Gastroesophageal sphincter (tissue), 4 donors: ENCODE measurements around the gene ACTR3. TPM values are rescaled to one million over a fixed set of nuclear protein-coding genes. Genes with fewer than 3 reads are reported as not detected.

Source experiments
- ATAC-seq: fragments of 150-250 bp; one replicate; pipeline ENCODE4 v1.9.1; 2016; ENCODE audit warnings: mild to moderate bottlenecking, moderate library complexity
- H3K27ac ChIP-seq, 4 donors: fragments of 200-600 bp; sonication (generic) in 3 of 4; 1 replicate in 3 of 4; 2 replicates in 1 of 4; pipeline ENCODE4 v1.5.1; 2016 to 2019
- H3K27me3 ChIP-seq: fragments of 200-600 bp; sonication (generic); one replicate; pipeline ENCODE4 v1.5.1; 2019
- H3K36me3 ChIP-seq, 2 donors: fragments of 200-600 bp; sonication (generic); one replicate each; pipeline ENCODE4 v1.5.1; 2019; ENCODE audit warnings: control low read depth in 1 of 2
- H3K4me1 ChIP-seq, 3 donors: fragments of 200-600 bp; sonication (generic); 1 replicate in 2 of 3; 2 replicates in 1 of 3; pipeline ENCODE4 v1.5.1; 2016 to 2019; ENCODE audit warnings: control low read depth in 2 of 3
- H3K4me3 ChIP-seq, 2 donors: fragments of 200-600 bp; sonication (generic); one replicate each; pipeline ENCODE4 v1.5.1; 2019; ENCODE audit warnings: mild to moderate bottlenecking in 1 of 2, moderate library complexity in 1 of 2
- H3K9me3 ChIP-seq, 3 donors: fragments of 200-600 bp; sonication (generic); one replicate each; pipeline ENCODE4 v1.5.1; 2017 to 2019; ENCODE audit warnings: control low read depth in 2 of 3
- CTCF ChIP-seq, 4 experiments: fragments of 200-600 bp in 2 of 4; fragments of 450-650 bp in 2 of 4; sonication (generic) in 1 of 4; IDR thresholded peaks; one replicate each; pipeline ENCODE4 v1.5.1; 2017 to 2019; ENCODE audit warnings: antibody characterized with exemption in 4 of 4, mild to moderate bottlenecking in 2 of 4, moderate library complexity in 2 of 4
- EP300 ChIP-seq: sonication (generic); formaldehyde crosslinking; IDR thresholded peaks from one replicate; pipeline ENCODE4 v1.6.1; 2017; ENCODE audit warnings: antibody characterized with exemption, mild to moderate bottlenecking
- POLR2A ChIP-seq, 2 donors: fragments of 450-650 bp; IDR thresholded peaks; one replicate each; pipeline ENCODE4 v1.6.1; 2017; ENCODE audit warnings: antibody characterized with exemption in 2 of 2, mild to moderate bottlenecking in 2 of 2, moderate library complexity in 1 of 2
- POLR2AphosphoS5 ChIP-seq: sonication (generic); formaldehyde crosslinking; IDR thresholded peaks from one replicate; pipeline ENCODE4 v1.6.1; 2017; ENCODE audit warnings: antibody characterized with exemption
- WGBS, 2 donors: methylation state at CpG; one replicate each; pipeline ENCODE4 v1.1.5; 2018; ENCODE audit warnings: low coverage in 1 of 2; 5-methylcytosine and 5-hydroxymethylcytosine counted together
- total RNA-seq, 4 donors: library from RNA; depleted of rRNA; stranded (reverse); fragments of >200 nt; gene quantifications; one replicate each; pipeline ENCODE4 v1.1.0, GENCODE V29; 2016

Gene ACTR3
- total RNA-seq, 4 donors from 2014 or later = 181 to 266 (median 200) TPM

GRCh38 chr2:113899166-113899565 is 9.3 kb downstream of the ACTR3 start:
- H3K27me3 ChIP-seq = no peaks in the 10 kb centered on the region
- no peaks in the 10 kb centered on the region for H3K9me3 ChIP-seq
- no peaks in the 10 kb centered on the region for H3K36me3 ChIP-seq
- no peak overlapping the region for H3K27ac ChIP-seq
- peaks cover 23 to 100% (median 32%) of the 10 kb centered on the region in 3 donors for H3K4me1 ChIP-seq
- ATAC-seq = no peak
- no peak overlapping the region for H3K4me3 ChIP-seq
- no peak for TF ChIP-seq CTCF (IDR thresholded peaks at IDR 0.05)
- no peak for TF ChIP-seq POLR2A (IDR thresholded peaks at IDR 0.05)
- TF ChIP-seq EP300 = no peak
- TF ChIP-seq POLR2AphosphoS5 = no peak

- Histone ChIP-seq H3K9me3 (no peaks in the 10 kb centered on the region), H3K27ac (no peak overlapping the region), H3K27me3 (no peaks in the 10 kb centered on the region), H3K4me1 (peaks cover 11 to 84% (median 22%) of the 10 kb centered on the region in 3 donors), H3K36me3 (no peaks in the 10 kb centered on the region), H3K4me3 (no peak overlapping the region)
- no peak for TF ChIP-seq POLR2AphosphoS5
- TF ChIP-seq CTCF (IDR thresholded peaks at IDR 0.05) = no peak
- TF ChIP-seq POLR2A (IDR thresholded peaks at IDR 0.05) = no peak
- TF ChIP-seq EP300 = no peak
- WGBS, 2 donors = 25 to 74% methylated on average over 2 of the region's 2 CpGs
- no peak for ATAC-seq
These were observed 12.1 kb downstream of the ACTR3 start for GRCh38 chr2:113901943-113902342.

GRCh38 chr2:113905886-113906285 is 16.0 kb downstream of the ACTR3 start:
- TF ChIP-seq POLR2A (IDR thresholded peaks at IDR 0.05) = no peak
- TF ChIP-seq CTCF (IDR thresholded peaks at IDR 0.05) = no peak
- WGBS, 2 donors = 80 to 100% methylated on average over 1 of the region's 1 CpG
- peaks cover 3 to 80% (median 5%) of the 10 kb centered on the region in 3 donors for H3K4me1 ChIP-seq
- H3K4me3 ChIP-seq = no peak overlapping the region
- H3K27ac ChIP-seq = no peak overlapping the region
- H3K27me3 ChIP-seq = no peaks in the 10 kb centered on the region
- no peak for ATAC-seq
- no peaks in the 10 kb centered on the region for H3K36me3 ChIP-seq
- no peaks in the 10 kb centered on the region for H3K9me3 ChIP-seq

- H3K36me3 ChIP-seq = no peaks in the 10 kb centered on the region
- ATAC-seq = no peak
- WGBS, 2 donors = 83 to 100% methylated on average over 1 of the region's 1 CpG
- H3K9me3 ChIP-seq = no peaks in the 10 kb centered on the region
- H3K4me3 ChIP-seq = no peak overlapping the region
- H3K27me3 ChIP-seq = no peaks in the 10 kb centered on the region
- TF ChIP-seq POLR2AphosphoS5 (no peak), POLR2A (IDR thresholded peaks at IDR 0.05) (no peak), EP300 (no peak), CTCF (IDR thresholded peaks at IDR 0.05) (no peak)
- H3K4me1 ChIP-seq = peaks cover 0 to 80% (median 5%) of the 10 kb centered on the region in 3 donors
- no peak overlapping the region for H3K27ac ChIP-seq
These were observed 16.8 kb downstream of the ACTR3 start for GRCh38 chr2:113906647-113907046.

GRCh38 chr2:113907297-113907696 is 17.4 kb downstream of the ACTR3 start:
- Histone ChIP-seq H3K4me1 (peaks cover 0 to 80% (median 5%) of the 10 kb centered on the region in 3 donors), H3K27ac (no peak overlapping the region), H3K27me3 (no peaks in the 10 kb centered on the region), H3K9me3 (no peaks in the 10 kb centered on the region), H3K4me3 (no peak overlapping the region), H3K36me3 (no peaks in the 10 kb centered on the region)
- 55% methylated on average over 2 of the region's 2 CpGs; no CpG with 5 or more reads in 1 of the 2 donors for WGBS, 2 donors
- no peak for ATAC-seq
- no peak for TF ChIP-seq POLR2AphosphoS5
- no peak for TF ChIP-seq CTCF (IDR thresholded peaks at IDR 0.05)
- no peak for TF ChIP-seq EP300
- TF ChIP-seq POLR2A (IDR thresholded peaks at IDR 0.05) = no peak
